ENCODE data around the gene CACNA1G.

CACNA1G gene

DNA sequence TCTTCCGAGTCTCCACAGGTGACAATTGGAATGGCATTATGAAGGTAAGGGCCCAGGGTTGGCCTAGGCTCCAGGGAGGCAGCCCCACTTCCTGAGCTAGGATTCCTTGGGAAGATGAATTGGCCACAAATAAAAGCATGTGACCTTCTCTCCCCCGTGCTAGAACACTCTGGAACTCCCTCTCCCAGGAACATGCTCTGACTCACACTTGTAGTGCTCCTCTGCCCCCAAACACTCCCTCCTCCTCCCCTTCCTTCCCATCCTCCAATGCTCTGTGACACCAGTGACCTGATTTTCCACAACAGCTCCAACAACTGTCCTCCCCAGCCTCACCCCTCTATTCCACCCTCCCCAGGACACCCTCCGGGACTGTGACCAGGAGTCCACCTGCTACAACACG is 57.8 kb downstream of the CACNA1G start:
- DNase-seq = no peak

GRCh38 chr17:50618941-50619340 is 58.4 kb downstream of the CACNA1G start:
- DNase-seq = peak; percentile 44

DNA sequence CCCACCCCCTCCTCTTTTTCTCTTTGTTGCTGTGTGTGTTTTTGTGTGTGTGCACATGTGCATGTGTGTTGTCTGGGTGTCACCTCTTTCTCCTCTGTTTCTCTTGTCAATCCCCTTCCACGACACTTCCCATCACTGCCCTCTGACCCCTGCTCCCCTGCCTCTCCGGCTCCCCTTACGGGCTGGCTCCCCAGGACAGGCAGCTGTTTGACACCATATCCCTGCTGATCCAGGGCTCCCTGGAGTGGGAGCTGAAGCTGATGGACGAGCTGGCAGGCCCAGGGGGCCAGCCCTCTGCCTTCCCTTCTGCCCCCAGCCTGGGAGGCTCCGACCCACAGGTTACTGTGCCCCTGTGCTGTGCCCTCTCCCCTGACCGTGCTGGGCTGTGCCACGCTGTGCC is 59.0 kb downstream of the CACNA1G start:
- no peak for DNase-seq

DNA sequence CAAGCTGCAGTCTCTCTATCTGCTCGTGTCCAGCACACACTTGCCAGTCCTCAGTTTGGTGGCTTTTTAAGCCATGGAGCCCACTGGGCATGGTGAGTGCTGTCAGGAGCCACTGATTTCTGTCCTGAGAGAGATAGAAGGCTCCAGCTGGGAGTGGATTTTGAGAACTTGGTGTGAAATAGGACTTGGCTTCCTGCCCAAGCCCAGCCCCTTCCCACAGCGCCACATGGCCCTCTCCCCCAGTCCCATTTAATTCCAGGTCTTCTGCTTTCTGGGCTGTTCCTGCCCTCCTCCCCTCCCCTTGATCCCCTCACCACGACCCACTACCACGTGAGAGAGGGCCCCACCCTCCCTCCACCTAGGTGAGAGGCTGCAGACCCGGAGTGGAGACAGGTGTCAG is 59.7 kb downstream of the CACNA1G start:
- DNase-seq = no peak

GRCh38 chr17:50620858-50621257 is 60.3 kb downstream of the CACNA1G start:
- DNase-seq = no peak

GRCh38 chr17:50621574-50622031 is 61.1 kb downstream of the CACNA1G start:
- DNase-seq = peak; percentile 34

- no peak for DNase-seq
Measured at GRCh38 chr17:50624321-50624934, 63.9 kb downstream of the CACNA1G start.

DNA sequence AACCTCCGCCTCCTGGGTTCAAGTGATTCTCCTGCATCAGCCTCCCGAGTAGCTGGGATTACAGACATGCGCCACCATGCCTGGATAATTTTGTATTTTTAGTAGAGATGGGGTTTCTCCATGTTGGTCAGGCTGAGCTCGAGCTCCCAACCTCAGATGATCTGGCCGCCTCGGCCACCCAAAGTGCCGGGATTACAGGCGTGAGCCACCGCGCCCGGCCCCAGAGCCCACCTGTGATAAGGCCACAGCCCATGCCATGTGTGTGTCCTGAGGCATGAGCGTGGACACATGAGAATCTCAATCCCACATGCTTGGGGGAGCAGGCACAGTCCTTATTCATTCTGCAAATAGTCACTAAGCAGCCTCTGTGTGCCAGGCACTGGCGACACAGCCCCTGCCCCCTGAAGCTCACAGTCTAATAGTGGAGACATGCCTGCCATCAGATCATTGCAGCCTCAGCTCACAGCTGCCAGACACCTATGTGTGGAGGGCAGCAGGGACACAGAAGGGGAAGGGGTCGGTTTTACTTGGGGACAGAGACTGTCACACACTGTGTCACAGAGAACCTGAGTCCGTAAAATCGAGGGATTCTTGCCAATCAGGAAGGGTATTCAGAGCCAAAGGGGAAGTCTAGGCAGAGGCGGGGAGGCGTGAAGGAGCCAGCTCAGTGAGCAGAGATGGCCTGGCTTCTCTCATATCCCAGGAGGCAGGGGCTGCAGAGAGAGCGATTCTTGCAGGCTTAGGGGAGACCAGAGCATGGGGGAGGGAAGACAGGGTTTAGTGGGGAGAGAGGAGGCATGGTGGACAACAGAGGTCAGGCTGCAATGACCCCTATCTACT is 64.7 kb downstream of the CACNA1G start:
- DNase-seq = no peak

DNA sequence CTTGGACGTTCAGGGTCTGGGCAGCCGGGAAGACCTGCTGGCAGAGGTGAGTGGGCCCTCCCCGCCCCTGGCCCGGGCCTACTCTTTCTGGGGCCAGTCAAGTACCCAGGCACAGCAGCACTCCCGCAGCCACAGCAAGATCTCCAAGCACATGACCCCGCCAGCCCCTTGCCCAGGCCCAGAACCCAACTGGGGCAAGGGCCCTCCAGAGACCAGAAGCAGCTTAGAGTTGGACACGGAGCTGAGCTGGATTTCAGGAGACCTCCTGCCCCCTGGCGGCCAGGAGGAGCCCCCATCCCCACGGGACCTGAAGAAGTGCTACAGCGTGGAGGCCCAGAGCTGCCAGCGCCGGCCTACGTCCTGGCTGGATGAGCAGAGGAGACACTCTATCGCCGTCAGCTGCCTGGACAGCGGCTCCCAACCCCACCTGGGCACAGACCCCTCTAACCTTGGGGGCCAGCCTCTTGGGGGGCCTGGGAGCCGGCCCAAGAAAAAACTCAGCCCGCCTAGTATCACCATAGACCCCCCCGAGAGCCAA is 65.6 kb downstream of the CACNA1G start:
- DNase-seq = peak; percentile 60

DNA sequence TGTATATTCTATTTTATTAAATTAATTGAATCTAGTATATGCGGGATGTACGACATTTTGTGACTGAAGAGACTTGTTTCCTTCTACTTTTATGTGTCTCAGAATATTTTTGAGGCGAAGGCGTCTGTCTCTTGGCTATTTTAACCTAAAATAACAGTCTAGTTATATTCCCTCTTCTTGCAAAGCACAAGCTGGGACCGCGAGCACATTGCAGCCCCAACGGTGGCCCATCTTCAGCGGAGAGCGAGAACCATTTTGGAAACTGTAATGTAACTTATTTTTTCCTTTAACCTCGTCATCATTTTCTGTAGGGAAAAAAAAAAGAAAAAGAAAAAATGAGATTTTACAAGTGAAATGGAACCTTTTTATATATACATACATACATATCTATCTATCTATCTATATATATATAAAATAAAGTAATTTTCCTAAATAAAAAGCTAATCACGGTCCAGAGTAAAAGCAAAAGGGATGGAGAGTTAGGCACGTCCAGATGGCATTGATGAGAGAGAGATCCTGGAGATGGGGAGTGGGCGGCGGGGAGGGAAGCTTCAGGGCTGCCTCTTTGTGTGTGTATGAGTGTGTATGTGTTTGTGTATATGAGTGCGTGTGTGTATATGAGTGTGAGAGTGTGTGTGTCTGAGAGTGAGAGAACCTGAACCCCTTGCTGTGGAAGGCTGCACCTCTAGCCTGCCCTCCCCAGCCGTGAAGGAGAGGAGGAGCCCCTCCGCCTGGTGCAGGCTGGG is 66.7 kb downstream of the CACNA1G start:
- no peak for DNase-seq

GRCh38 chr17:50627782-50628601 is 67.5 kb downstream of the CACNA1G start:
- no peak for DNase-seq

DNA sequence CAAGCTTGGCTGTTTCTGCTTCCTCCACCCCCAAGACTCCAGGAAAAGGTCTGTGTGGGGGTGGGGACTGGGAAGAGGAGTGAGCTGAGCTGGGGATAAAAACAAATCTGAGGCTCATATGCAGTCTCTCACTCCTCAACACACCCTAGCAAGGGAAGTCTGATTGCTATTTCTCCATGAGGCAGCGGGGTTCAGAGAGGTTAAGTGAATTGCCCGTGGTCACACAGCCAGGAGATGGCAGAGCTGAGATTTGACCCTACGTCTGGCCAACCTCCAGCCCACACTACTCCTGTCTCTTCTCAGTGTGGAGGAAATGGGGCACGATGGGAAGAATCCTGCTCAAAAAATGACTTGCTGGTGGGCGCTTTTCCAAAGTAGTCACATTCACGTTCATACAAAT is 69.4 kb downstream of the CACNA1G start:
- no peak for DNase-seq

DNA sequence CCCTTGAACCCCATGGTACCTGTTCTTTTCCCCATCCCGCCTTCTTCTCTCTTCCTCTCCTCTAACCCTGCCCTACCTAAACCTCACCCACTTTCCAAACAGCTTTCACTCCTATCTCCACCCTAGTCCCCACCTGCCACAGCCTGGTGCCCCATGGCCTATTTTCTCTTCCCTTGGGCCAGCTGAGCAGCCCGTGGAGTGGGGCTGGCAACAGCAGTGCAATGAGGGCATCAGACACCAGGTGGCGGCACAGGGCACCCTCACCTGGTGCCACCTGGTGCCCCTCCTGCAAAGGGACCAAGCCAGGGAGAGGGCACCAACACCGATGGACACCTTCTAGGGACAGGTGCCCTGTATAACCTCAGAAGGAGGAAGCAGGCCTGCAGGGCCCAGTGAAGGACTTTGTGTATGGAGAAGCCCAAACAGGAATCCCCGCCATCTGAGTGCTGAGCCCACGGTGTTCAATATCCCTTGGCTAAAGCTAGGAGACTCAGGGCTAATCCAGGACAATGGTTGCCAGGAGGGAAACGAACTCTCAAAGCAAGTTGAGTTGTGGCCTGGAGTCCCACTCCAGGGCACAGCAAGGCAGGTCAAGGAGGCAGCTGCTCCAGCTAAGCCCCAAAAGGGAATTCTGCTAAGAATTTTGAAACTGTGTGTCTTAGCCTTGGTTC is 70.1 kb downstream of the CACNA1G start:
- peak; percentile 42 for DNase-seq

- no peak for DNase-seq
Measured at GRCh38 chr17:50631195-50631907, 70.8 kb downstream of the CACNA1G start.

DNA sequence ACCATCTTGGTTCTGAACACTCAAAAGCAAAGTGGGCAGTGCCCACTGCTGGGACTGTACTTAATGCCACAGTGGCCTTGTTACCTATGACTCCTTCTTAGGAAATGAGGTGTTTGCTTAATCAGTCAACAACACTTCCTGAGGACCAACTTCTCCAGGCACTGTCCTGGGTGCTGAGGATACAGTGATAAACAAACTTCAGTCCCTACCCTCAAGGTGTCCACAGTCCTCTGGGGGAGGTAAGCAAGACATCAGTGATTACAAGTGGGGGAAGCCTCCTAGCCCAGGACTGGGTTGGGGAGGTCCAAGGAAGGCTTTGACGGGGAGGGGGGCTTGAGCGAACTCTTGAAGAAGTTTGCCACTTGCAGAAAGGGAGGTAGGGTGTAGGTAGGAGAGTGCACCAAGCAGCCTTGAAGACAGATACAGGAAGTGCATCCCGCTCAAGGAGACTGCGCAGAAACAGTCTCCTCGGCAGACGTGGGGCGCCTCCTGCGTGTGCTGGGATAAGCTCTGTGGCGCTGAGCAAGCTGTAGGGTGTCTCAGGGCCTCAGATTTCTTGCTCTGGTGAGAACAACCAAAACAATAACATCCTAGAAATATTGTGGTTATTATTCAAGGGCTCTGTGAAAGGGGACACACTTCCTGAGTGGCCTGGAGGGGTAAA is 71.5 kb downstream of the CACNA1G start:
- DNase-seq = no peak

GRCh38 chr17:50632637-50633036 is 72.1 kb downstream of the CACNA1G start:
- no peak for DNase-seq

- no peak for DNase-seq
Measured at GRCh38 chr17:50633683-50634082, 73.2 kb downstream of the CACNA1G start.

GRCh38 chr17:50634224-50634914 is 73.9 kb downstream of the CACNA1G start, which contains the start of gene ABCC3:
ABCC3 (plus strand) TSS chr17:50634881; CDS start chr17:50634937, 56 bp downstream.
- DNase-seq = no peak

DNA sequence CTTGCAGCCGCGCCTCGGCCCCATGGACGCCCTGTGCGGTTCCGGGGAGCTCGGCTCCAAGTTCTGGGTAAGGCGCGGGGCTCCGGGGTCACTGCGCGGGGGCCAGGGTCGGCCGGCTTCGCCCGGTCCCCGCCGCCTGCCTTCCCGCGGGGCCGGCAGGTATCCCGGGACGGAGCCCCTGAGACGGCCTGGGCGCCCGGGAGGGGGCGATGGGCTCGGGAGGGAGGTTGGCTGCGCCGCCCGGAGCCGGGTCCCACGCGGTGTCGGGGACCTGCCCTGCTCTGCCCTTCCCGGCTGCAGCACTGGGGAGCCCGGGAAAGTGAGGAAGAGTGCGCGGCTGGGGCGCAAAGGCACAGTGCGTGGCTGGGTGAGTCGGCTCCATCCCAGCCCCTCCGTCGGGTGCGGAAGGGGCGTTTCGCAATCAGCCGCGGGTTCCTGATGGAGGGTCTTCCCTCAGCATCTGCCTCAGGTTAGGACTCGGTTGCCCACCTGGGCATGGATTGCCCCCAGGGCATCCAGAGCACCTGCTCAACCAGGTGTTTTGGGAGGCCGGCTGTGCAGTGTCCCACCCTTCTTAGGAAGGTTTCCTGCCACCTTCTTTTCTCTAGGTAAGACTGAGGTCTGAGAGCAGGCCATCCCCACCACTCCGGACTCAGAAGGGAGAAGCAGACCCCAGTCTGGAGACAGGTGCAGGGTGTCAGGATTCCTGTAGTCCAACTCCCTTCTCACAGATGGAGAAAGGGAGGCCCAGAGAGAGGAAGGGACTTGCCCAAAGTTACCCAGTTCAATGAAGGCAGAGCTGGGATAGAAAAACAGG is 74.6 kb downstream of the CACNA1G start:
- no peak for DNase-seq

Data from CD4-positive, alpha-beta T cell treated with Interleukin-15 for 1 hour (primary cell).